Caco-2 (cell line): ENCODE measurements around the gene CHIT1. TPM values are rescaled to one million over a fixed set of nuclear protein-coding genes. Genes with fewer than 3 reads are reported as not detected.
A peak's percentile ranks its signal among the peaks of the same experiment; 100 is the strongest.

ENCODE experiments used
- BruUV-seq: library from RNA; stranded (reverse); fragments of 400-500 nt; replicated peaks from 2 replicates; lab custom pipeline; 2021; lab: Mats Ljungman, UMichigan
- CTCF ChIA-PET: fragments of 300-600 bp; sonication (Branson Sonifier 250); formaldehyde crosslinking; loops from one replicate; lab custom pipeline; 2022; ENCODE audit warnings: antibody characterized with exemption; lab: Charles Lee
- POLR2A ChIA-PET: fragments of 300-600 bp; sonication (Branson Sonifier 250); formaldehyde crosslinking; loops from one replicate; lab custom pipeline; 2022; ENCODE audit warnings: antibody characterized with exemption; lab: Charles Lee
- DNase-seq, 2 experiments: peaks; one replicate each; pipeline versions ENCODE4 v3.0.0 to v3.0.0-alpha.2; 2020 to 2022
- H3K27me3 ChIP-seq: replicated peaks from 2 replicates; pipeline ENCODE4 v1.6.0; 2011; ENCODE audit warnings: low read length; ENCODE audit not compliant: control insufficient read depth, insufficient read depth
- H3K36me3 ChIP-seq: 2 replicates; pipeline ENCODE4 v1.5.1; 2011; ENCODE audit warnings: low read length; ENCODE audit not compliant: control insufficient read depth, insufficient read depth
- H3K4me1 ChIP-seq: fragments of 250-450 bp; sonication (Bioruptor Pico); 2 replicates; pipeline ENCODE4 v1.5.1; 2020; ENCODE audit warnings: mild to moderate bottlenecking
- H3K4me3 ChIP-seq: 2 replicates; pipeline ENCODE4 v1.5.1; 2011; ENCODE audit warnings: low read depth, mild to moderate bottlenecking, control low read depth, low read length
- H3K9me3 ChIP-seq: fragments of 250-450 bp; sonication (Bioruptor Pico); 2 replicates; pipeline ENCODE4 v1.5.1; 2020; ENCODE audit warnings: mild to moderate bottlenecking, moderate library complexity
- H3K27ac Mint-ChIP-seq: one replicate; pipeline ENCODE4 v1.8.0; 2022; ENCODE audit warnings: mixed read lengths; ENCODE audit not compliant: unreplicated experiment
- H3K27me3 Mint-ChIP-seq: one replicate; pipeline ENCODE4 v1.8.0; 2022; ENCODE audit warnings: mixed read lengths; ENCODE audit not compliant: insufficient read depth, unreplicated experiment
- H3K36me3 Mint-ChIP-seq: one replicate; pipeline ENCODE4 v1.8.0; 2022; ENCODE audit warnings: mild to moderate bottlenecking, mixed read lengths; ENCODE audit not compliant: insufficient read depth, unreplicated experiment
- H3K4me1 Mint-ChIP-seq: one replicate; pipeline ENCODE4 v1.8.0; 2022; ENCODE audit warnings: low read depth, mixed read lengths; ENCODE audit not compliant: unreplicated experiment
- H3K4me3 Mint-ChIP-seq: one replicate; pipeline ENCODE4 v1.8.0; 2022; ENCODE audit warnings: mild to moderate bottlenecking, moderate library complexity, mixed read lengths; ENCODE audit not compliant: unreplicated experiment
- H3K9me3 Mint-ChIP-seq: one replicate; pipeline ENCODE4 v1.8.0; 2022; ENCODE audit warnings: mixed read lengths; ENCODE audit not compliant: unreplicated experiment
- intact Hi-C: fragments of 100-400 bp; cut with micrococcal nuclease; formaldehyde crosslinking; loops from one replicate; pipeline ENCODE4 v1.10.0; 2022; ENCODE audit not compliant: unreplicated experiment
- total RNA-seq: library from RNA; stranded (reverse); gene quantifications from 2 replicates; pipeline ENCODE4 v1.2.3, GENCODE V29; 2022
- TF ChIP-seq, protein P1 (sequence below), 2 experiments: fragments of 200-600 bp in 1 of 2; IDR thresholded peaks; 1 replicate in 1 of 2; 2 replicates in 1 of 2; pipeline versions ENCODE4 v1.5.1 to v1.8.0; 2011 to 2022; ENCODE audit warnings: antibody characterized with exemption in 1 of 2, control low read depth in 1 of 2, inconsistent platforms in 1 of 2, low read depth in 1 of 2, low read length in 1 of 2, mild to moderate bottlenecking in 1 of 2, moderate library complexity in 1 of 2; ENCODE audit not compliant: insufficient read depth in 1 of 2, severe bottlenecking in 1 of 2, unreplicated experiment in 1 of 2

Gene CHIT1
- total RNA-seq, 1 experiment from 2014 or later = not detected

GRCh38 chr1:203210988-203211387, 18.5 kb downstream of the CHIT1 start:
- H3K9me3 ChIP-seq = no peaks in the 10 kb centered on the region
- TF ChIP-seq, protein P1, sequence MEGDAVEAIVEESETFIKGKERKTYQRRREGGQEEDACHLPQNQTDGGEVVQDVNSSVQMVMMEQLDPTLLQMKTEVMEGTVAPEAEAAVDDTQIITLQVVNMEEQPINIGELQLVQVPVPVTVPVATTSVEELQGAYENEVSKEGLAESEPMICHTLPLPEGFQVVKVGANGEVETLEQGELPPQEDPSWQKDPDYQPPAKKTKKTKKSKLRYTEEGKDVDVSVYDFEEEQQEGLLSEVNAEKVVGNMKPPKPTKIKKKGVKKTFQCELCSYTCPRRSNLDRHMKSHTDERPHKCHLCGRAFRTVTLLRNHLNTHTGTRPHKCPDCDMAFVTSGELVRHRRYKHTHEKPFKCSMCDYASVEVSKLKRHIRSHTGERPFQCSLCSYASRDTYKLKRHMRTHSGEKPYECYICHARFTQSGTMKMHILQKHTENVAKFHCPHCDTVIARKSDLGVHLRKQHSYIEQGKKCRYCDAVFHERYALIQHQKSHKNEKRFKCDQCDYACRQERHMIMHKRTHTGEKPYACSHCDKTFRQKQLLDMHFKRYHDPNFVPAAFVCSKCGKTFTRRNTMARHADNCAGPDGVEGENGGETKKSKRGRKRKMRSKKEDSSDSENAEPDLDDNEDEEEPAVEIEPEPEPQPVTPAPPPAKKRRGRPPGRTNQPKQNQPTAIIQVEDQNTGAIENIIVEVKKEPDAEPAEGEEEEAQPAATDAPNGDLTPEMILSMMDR (IDR thresholded peaks at IDR 0.05; ENCODE audit: insufficient read depth in 1 of 2, low read depth in 1 of 2, low read length in 1 of 2, severe bottlenecking in 1 of 2, unreplicated experiment in 1 of 2) = no peak
- POLR2A ChIA-PET = interaction anchor here (1.1 kb wide), 1 partner anchor 24 kb away, joined by 5 read pairs; the partner anchor contains the start of gene CHI3L1
- H3K36me3 ChIP-seq = no peaks in the 10 kb centered on the region
- peak; percentile 78 to 82 for DNase-seq
- no peaks in the 10 kb centered on the region for H3K9me3 Mint-ChIP-seq
- intact Hi-C loops = loop anchor here (1.0 kb wide), 2 partner anchors 23 to 33 kb away; no protein-coding TSS in a partner anchor
- CTCF ChIA-PET = interaction anchor here (0.7 to 1.9 kb wide), 9 partner anchors 22 to 212 kb away, joined by 3 to 7 read pairs (median 3); partner anchors contain the start of gene ADORA1
- no peaks in the 10 kb centered on the region for H3K36me3 Mint-ChIP-seq
- no TSS peak for BruUV-seq
- no peaks in the 10 kb centered on the region for H3K27me3 ChIP-seq
- H3K4me1 Mint-ChIP-seq = peaks cover 41% of the 10 kb centered on the region
- H3K27ac Mint-ChIP-seq = peak overlapping the region; percentile 69
- peaks cover 69% of the 10 kb centered on the region for H3K4me1 ChIP-seq
- H3K27me3 Mint-ChIP-seq = no peaks in the 10 kb centered on the region
- H3K4me3 Mint-ChIP-seq = peak overlapping the region; percentile 3
- no peak overlapping the region for H3K4me3 ChIP-seq

DNA sequence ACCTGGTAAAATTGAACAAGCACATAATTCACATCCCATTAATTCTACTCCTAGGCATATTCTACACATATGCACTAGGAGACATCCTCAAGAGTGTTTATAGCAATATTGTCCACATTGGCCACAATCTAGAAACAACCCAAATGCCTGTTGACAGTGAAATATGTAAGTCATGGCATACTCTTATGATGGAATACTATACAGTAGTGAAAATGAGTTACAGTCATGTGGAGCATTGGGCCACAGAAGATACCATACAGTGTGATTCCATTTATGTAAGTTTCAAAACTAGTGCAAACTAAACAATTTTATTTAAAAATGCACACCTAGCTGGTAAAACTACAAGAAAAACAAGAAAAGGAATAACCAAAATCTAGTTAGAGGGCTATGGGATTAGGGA, 19.1 kb downstream of the CHIT1 start:
- Mint-ChIP-seq H3K9me3 (no peaks in the 10 kb centered on the region), H3K27ac (peak overlapping the region; percentile 69), H3K27me3 (no peaks in the 10 kb centered on the region), H3K36me3 (no peaks in the 10 kb centered on the region), H3K4me1 (peaks cover 40% of the 10 kb centered on the region), H3K4me3 (no peak overlapping the region)
- BruUV-seq = no TSS peak
- intact Hi-C loops = no loop called here
- TF ChIP-seq, protein P1 (IDR thresholded peaks at IDR 0.05; ENCODE audit: insufficient read depth in 1 of 2, low read depth in 1 of 2, low read length in 1 of 2, severe bottlenecking in 1 of 2, unreplicated experiment in 1 of 2) = no peak
- no peak overlapping the region for H3K4me3 ChIP-seq
- H3K4me1 ChIP-seq = peaks cover 69% of the 10 kb centered on the region
- ChIA-PET POLR2A (interaction anchor here (1.1 kb wide), 1 partner anchor 24 kb away, joined by 5 read pairs; the partner anchor contains the start of gene CHI3L1), CTCF (interaction anchor here (0.7 to 1.9 kb wide), 7 partner anchors 21 to 212 kb away, joined by 3 to 7 read pairs (median 5); partner anchors contain the start of gene ADORA1)
- H3K27me3 ChIP-seq = no peaks in the 10 kb centered on the region
- no peaks in the 10 kb centered on the region for H3K36me3 ChIP-seq
- no peak for DNase-seq
- H3K9me3 ChIP-seq = no peaks in the 10 kb centered on the region

- no peaks in the 10 kb centered on the region for H3K27me3 Mint-ChIP-seq
- H3K36me3 ChIP-seq = no peaks in the 10 kb centered on the region
- no peaks in the 10 kb centered on the region for H3K9me3 Mint-ChIP-seq
- CTCF ChIA-PET = interaction anchor here (0.5 kb wide), 1 partner anchor 157 kb away, joined by 3 read pairs; no protein-coding TSS in a partner anchor
- intact Hi-C loops = no loop called here
- H3K4me3 Mint-ChIP-seq = no peak overlapping the region
- peaks cover 48% of the 10 kb centered on the region for H3K4me1 Mint-ChIP-seq
- no peak overlapping the region for H3K27ac Mint-ChIP-seq
- TF ChIP-seq, protein P1 (IDR thresholded peaks at IDR 0.05; ENCODE audit: insufficient read depth in 1 of 2, low read depth in 1 of 2, low read length in 1 of 2, severe bottlenecking in 1 of 2, unreplicated experiment in 1 of 2) = no peak
- H3K4me3 ChIP-seq = no peak overlapping the region
- no peaks in the 10 kb centered on the region for H3K36me3 Mint-ChIP-seq
- peaks cover 79% of the 10 kb centered on the region for H3K4me1 ChIP-seq
- H3K9me3 ChIP-seq = no peaks in the 10 kb centered on the region
- no TSS peak for BruUV-seq
- POLR2A ChIA-PET = no interaction called here
- DNase-seq = no peak
- H3K27me3 ChIP-seq = no peaks in the 10 kb centered on the region
Observed at GRCh38 chr1:203208181-203208580, 21.3 kb downstream of the CHIT1 start.
